ENCODE results near the gene POLG2. TPM values are rescaled to one million over a fixed set of nuclear protein-coding genes. Genes with fewer than 3 reads are reported as not detected.

Gene POLG2
- total and polyA plus RNA-seq, 2 experiments from 2014 or later, result 17.0 to 22.2 TPM

- Histone ChIP-seq H3K27me3 (no peaks in the 10 kb centered on the region), H3K36me3 (peaks cover 63% of the 10 kb centered on the region), H3K4me3 (no peak overlapping the region), H3K27ac (no peak overlapping the region), H3K9me3 (ENCODE audit: low read depth) (no peaks in the 10 kb centered on the region), H3K4me1 (ENCODE audit: low read depth) (no peaks in the 10 kb centered on the region)
- TF ChIP-seq CTCF (IDR thresholded peaks at IDR 0.05; ENCODE audit: low read depth, low read length), result no peak
- DNase-seq (ENCODE audit: low read depth in 1 of 2, low spot score in 1 of 2), result no peak
Measured at GRCh38 chr17:64536913-64537312, 40.1 kb upstream of the POLG2 start.

- Histone ChIP-seq H3K27ac (peak overlapping the region; percentile 12), H3K9me3 (ENCODE audit: low read depth) (no peaks in the 10 kb centered on the region), H3K4me1 (ENCODE audit: low read depth) (no peaks in the 10 kb centered on the region), H3K4me3 (no peak overlapping the region), H3K36me3 (peaks cover 76% of the 10 kb centered on the region), H3K27me3 (no peaks in the 10 kb centered on the region)
- no peak for DNase-seq (ENCODE audit: low read depth in 1 of 2, low spot score in 1 of 2)
- no peak for TF ChIP-seq CTCF (IDR thresholded peaks at IDR 0.05; ENCODE audit: low read depth, low read length)
Measured at GRCh38 chr17:64535357-64535756, 38.5 kb upstream of the POLG2 start.

- no peaks in the 10 kb centered on the region for H3K4me1 ChIP-seq (ENCODE audit: low read depth)
- DNase-seq (ENCODE audit: low read depth in 1 of 2, low spot score in 1 of 2), result no peak
- no peak overlapping the region for H3K4me3 ChIP-seq
- peak; percentile 13 for TF ChIP-seq CTCF (IDR thresholded peaks at IDR 0.05; ENCODE audit: low read depth, low read length)
- H3K9me3 ChIP-seq (ENCODE audit: low read depth), result no peaks in the 10 kb centered on the region
- no peaks in the 10 kb centered on the region for H3K27me3 ChIP-seq
- peak overlapping the region; percentile 53 for H3K27ac ChIP-seq
- H3K36me3 ChIP-seq, result peaks cover 84% of the 10 kb centered on the region
Measured at GRCh38 chr17:64534187-64534586, 37.3 kb upstream of the POLG2 start.

GRCh38 chr17:64533784-64534183 lies 36.9 kb upstream of the POLG2 start:
- Histone ChIP-seq H3K4me1 (ENCODE audit: low read depth) (no peaks in the 10 kb centered on the region), H3K27me3 (no peaks in the 10 kb centered on the region), H3K27ac (peak overlapping the region; percentile 53), H3K4me3 (no peak overlapping the region), H3K36me3 (peaks cover 86% of the 10 kb centered on the region), H3K9me3 (ENCODE audit: low read depth) (no peaks in the 10 kb centered on the region)
- no peak for TF ChIP-seq CTCF (IDR thresholded peaks at IDR 0.05; ENCODE audit: low read depth, low read length)
- no peak for DNase-seq (ENCODE audit: low read depth in 1 of 2, low spot score in 1 of 2)

- no peak overlapping the region for H3K27ac ChIP-seq
Measured at GRCh38 chr17:64532409-64532808, 35.6 kb upstream of the POLG2 start.

More at GRCh38 chr17:64532409-64532808, 35.6 kb upstream of the POLG2 start:
- no peaks in the 10 kb centered on the region for H3K9me3 ChIP-seq (ENCODE audit: low read depth)
- H3K27me3 ChIP-seq, result no peaks in the 10 kb centered on the region
- H3K4me1 ChIP-seq (ENCODE audit: low read depth), result no peaks in the 10 kb centered on the region
- H3K36me3 ChIP-seq, result peaks cover 93% of the 10 kb centered on the region
- H3K4me3 ChIP-seq, result no peak overlapping the region
- DNase-seq (ENCODE audit: low read depth in 1 of 2, low spot score in 1 of 2), result no peak
- TF ChIP-seq CTCF (IDR thresholded peaks at IDR 0.05; ENCODE audit: low read depth, low read length), result no peak

Data from cardiac muscle cell (in vitro differentiated cells and primary cell).